HEK293 (cell line): Measurements from ENCODE around the gene ZNF560.
A peak's percentile ranks its signal among the peaks of the same experiment; 100 is the strongest.

Experiments
- CTCF ChIA-PET: fragments of 350-600 bp; formaldehyde crosslinking; extraction: SDS; loops from one replicate; lab custom pipeline; 2021; ENCODE audit warnings: antibody characterized with exemption; lab: Yijun Ruan, JAX
- POLR2A ChIA-PET: fragments of 300-600 bp; formaldehyde crosslinking; extraction: SDS; loops from one replicate; lab custom pipeline; 2020; ENCODE audit warnings: antibody characterized with exemption, inconsistent platforms; lab: Yijun Ruan, JAX
- H3K27ac ChIP-seq: fragments of 200-500 bp; sonication (Bioruptor generic); 2 replicates; pipeline ENCODE4 v1.5.1; 2014; ENCODE audit warnings: low read depth, low read length, control low read depth, inconsistent platforms; ENCODE audit errors: extremely low read depth
- H3K36me3 ChIP-seq, 2 experiments: fragments of 200-500 bp in 1 of 2; sonication (Bioruptor generic) in 1 of 2; 1 replicate in 1 of 2; 2 replicates in 1 of 2; pipeline ENCODE4 v1.5.1; 2014 to 2017; ENCODE audit warnings: inconsistent platforms in 2 of 2, low read length in 2 of 2; ENCODE audit not compliant: control insufficient read depth in 2 of 2, insufficient read depth in 1 of 2
- H3K4me1 ChIP-seq: fragments of 200-500 bp; sonication (Bioruptor generic); 2 replicates; pipeline ENCODE4 v1.5.1; 2014; ENCODE audit warnings: mild to moderate bottlenecking, low read length, inconsistent platforms; ENCODE audit not compliant: control insufficient read depth, insufficient read depth
- H3K4me3 ChIP-seq: 2 replicates; pipeline ENCODE4 v1.5.1; 2011; ENCODE audit warnings: low read depth, mild to moderate bottlenecking, control low read depth, low read length, moderate library complexity
- H3K9me3 ChIP-seq: fragments of 200-500 bp; sonication (Bioruptor generic); 2 replicates; pipeline ENCODE4 v1.5.1; 2014; ENCODE audit warnings: low read depth, low read length, inconsistent platforms; ENCODE audit not compliant: control insufficient read depth, insufficient read depth
- FEZF1 ChIP-seq: fragments of 450-650 bp; formaldehyde crosslinking; IDR thresholded peaks from 2 replicates; pipeline ENCODE4 v1.5.1; 2016; ENCODE audit warnings: missing biosample characterization, missing genetic modification characterization
- KLF7 ChIP-seq: fragments of 450-650 bp; formaldehyde crosslinking; IDR thresholded peaks from 2 replicates; pipeline ENCODE4 v1.5.1; 2016; ENCODE audit warnings: missing biosample characterization, missing genetic modification characterization, borderline replicate concordance
- MZF1 ChIP-seq: fragments of 450-650 bp; formaldehyde crosslinking; IDR thresholded peaks from 2 replicates; pipeline ENCODE4 v1.5.1; 2017; ENCODE audit warnings: missing biosample characterization, missing genetic modification characterization, borderline replicate concordance
- OSR2 ChIP-seq: fragments of 450-650 bp; formaldehyde crosslinking; IDR thresholded peaks from 2 replicates; pipeline ENCODE4 v1.5.1; 2016; ENCODE audit warnings: missing biosample characterization, missing genetic modification characterization
- SETDB1 ChIP-seq: IDR thresholded peaks from one replicate; pipeline ENCODE4 v1.6.1; 2017; ENCODE audit warnings: mild to moderate bottlenecking, low read length, moderate library complexity, mixed read lengths; ENCODE audit not compliant: insufficient read length
- SP7 ChIP-seq: fragments of 450-650 bp; formaldehyde crosslinking; IDR thresholded peaks from 2 replicates; pipeline ENCODE4 v1.5.1; 2016; ENCODE audit warnings: missing biosample characterization, missing genetic modification characterization
- ZFP3 ChIP-seq: fragments of 450-650 bp; formaldehyde crosslinking; IDR thresholded peaks from 2 replicates; pipeline ENCODE4 v1.5.1; 2016; ENCODE audit warnings: low read depth, missing biosample characterization, missing genetic modification characterization
- ZNF112 ChIP-seq: fragments of 450-650 bp; formaldehyde crosslinking; IDR thresholded peaks from 2 replicates; pipeline ENCODE4 v1.5.0; 2017; ENCODE audit warnings: missing biosample characterization, missing genetic modification characterization
- ZNF133 ChIP-seq: fragments of 450-650 bp; formaldehyde crosslinking; IDR thresholded peaks from 2 replicates; pipeline ENCODE4 v1.5.1; 2016; ENCODE audit warnings: missing biosample characterization, missing genetic modification characterization
- ZNF214 ChIP-seq: fragments of 450-650 bp; formaldehyde crosslinking; IDR thresholded peaks from 2 replicates; pipeline ENCODE4 v1.5.1; 2017; ENCODE audit warnings: missing biosample characterization, mild to moderate bottlenecking, missing genetic modification characterization, borderline replicate concordance
- ZNF274 ChIP-seq, 2 experiments: fragments of 200-500 bp in 1 of 2; fragments of 450-650 bp in 1 of 2; sonication (Bioruptor generic) in 1 of 2; formaldehyde crosslinking in 1 of 2; IDR thresholded peaks; 2 replicates each; pipeline versions ENCODE4 v1.5.1 to v1.6.1; 2014 to 2016; ENCODE audit warnings: borderline replicate concordance in 1 of 2, inconsistent platforms in 1 of 2, low read length in 1 of 2, missing biosample characterization in 1 of 2, missing genetic modification characterization in 1 of 2
- ZNF391 ChIP-seq: fragments of 450-650 bp; formaldehyde crosslinking; IDR thresholded peaks from 2 replicates; pipeline ENCODE4 v1.5.1; 2016; ENCODE audit warnings: low read depth, missing biosample characterization, missing genetic modification characterization, borderline replicate concordance
- ZNF548 ChIP-seq: fragments of 450-650 bp; formaldehyde crosslinking; IDR thresholded peaks from 2 replicates; pipeline ENCODE4 v1.5.1; 2016; ENCODE audit warnings: missing biosample characterization, missing genetic modification characterization
- ZNF610 ChIP-seq: fragments of 450-650 bp; formaldehyde crosslinking; IDR thresholded peaks from 2 replicates; pipeline ENCODE4 v1.5.1; 2016; ENCODE audit warnings: missing biosample characterization, missing genetic modification characterization, borderline replicate concordance
- TF ChIP-seq, protein P1 (sequence below): fragments of 450-650 bp; formaldehyde crosslinking; IDR thresholded peaks from 2 replicates; pipeline ENCODE4 v1.5.1; 2017; ENCODE audit warnings: missing biosample characterization, missing genetic modification characterization
- TF ChIP-seq, protein P2 (sequence below): fragments of 450-650 bp; formaldehyde crosslinking; IDR thresholded peaks from 2 replicates; pipeline ENCODE4 v1.5.1; 2016; ENCODE audit warnings: missing biosample characterization, missing genetic modification characterization
- TF ChIP-seq, protein P3 (sequence below): fragments of 450-650 bp; IDR thresholded peaks from 2 replicates; pipeline ENCODE4 v1.5.1; 2018; ENCODE audit warnings: missing biosample characterization, missing genetic modification characterization
- TF ChIP-seq, protein P4 (sequence below): IDR thresholded peaks from 2 replicates; pipeline ENCODE4 v1.6.1; 2011; ENCODE audit warnings: mild to moderate bottlenecking, low read depth, low read length, borderline replicate concordance

ZNF560 gene

DNA sequence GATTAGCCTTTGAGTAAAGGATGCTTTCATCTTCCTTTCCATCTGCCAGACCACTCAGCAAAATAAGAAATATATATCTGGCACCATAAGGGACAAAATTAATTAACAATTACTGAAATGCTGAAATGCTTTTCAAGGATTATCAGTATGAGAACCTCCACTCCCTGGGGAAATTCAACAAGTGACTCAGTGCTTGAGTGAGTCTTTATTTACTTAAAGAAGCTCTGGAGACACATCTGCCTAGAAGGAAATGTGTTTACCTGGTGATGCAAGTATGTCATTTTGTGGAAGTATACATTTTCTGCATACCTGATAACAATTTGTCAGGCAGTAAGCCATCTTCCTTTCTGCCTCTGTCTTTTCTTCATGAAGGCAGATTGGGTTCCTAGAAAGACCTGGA lies 23.4 kb downstream of the ZNF560 start (continued):
- TF ChIP-seq ZNF133 (tag by site-specific recombination) (no peak), ZNF610 (no peak)

DNA sequence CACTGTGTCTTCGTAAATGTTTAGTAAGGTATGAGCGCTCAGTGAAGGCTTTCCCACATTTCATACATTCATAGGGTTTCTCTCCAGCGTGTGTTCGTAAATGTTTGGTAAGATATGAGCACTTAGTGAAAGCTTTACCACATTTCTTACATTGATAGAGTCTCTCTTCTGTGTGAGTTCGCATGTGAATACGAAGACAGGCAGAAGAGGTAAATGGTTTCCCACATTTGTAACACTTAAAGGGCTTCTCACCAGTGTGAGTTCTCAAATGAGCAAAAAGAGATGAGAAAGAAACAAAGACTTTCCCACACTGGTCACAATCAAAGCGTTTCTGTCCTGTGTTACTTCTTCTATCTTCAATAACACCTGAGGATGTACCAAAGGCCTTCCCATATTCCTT lies 31.3 kb downstream of the ZNF560 start:
- TF ChIP-seq OSR2: no peak
- TF ChIP-seq ZNF274 (IDR thresholded peaks at IDR 0.05; ENCODE audit: low read length): no peak
- peak; percentile 62; the same call in 1 of the 2 replicates for TF ChIP-seq ZNF274 (tag by site-specific recombination; IDR thresholded peaks at IDR 0.05; ENCODE audit: borderline replicate concordance)
- peak; percentile 76 for TF ChIP-seq SETDB1
- Histone ChIP-seq H3K36me3 (no peaks in the 10 kb centered on the region), H3K9me3 (peaks cover 2% of the 10 kb centered on the region; the same call in 1 of the 2 replicates), H3K4me3 (no peak overlapping the region), H3K4me1 (no peaks in the 10 kb centered on the region), H3K27ac (no peak overlapping the region)
- ChIA-PET CTCF (no interaction called here), POLR2A (no interaction called here)

DNA sequence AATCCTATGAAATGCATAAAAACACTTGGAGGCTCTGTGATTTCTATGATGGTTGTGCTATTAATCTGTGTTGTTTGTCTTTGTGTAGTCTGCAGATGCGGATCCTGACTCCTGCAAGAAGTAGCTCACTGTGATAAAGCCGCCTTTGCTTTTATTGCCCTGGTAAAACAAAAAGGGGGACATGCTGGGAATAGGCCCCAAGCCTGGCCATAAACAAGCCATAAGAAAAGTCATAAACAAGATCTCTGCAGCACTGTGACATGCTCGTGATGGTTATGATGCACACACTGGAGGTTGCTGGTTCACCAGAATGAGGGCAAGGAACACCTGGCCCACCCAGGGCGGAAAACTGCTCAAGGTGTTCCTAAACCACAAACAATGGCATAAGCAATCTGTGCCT lies 36.5 kb downstream of the ZNF560 start:
- TF ChIP-seq KLF7 (tag by site-specific recombination) (no peak), ZNF214 (tag by site-specific recombination) (no peak), FEZF1 (tag by site-specific recombination) (no peak), ZNF548 (no peak), ZNF112 (tag by site-specific recombination) (no peak), MZF1 (tag by site-specific recombination) (no peak), ZNF391 (tag by site-specific recombination) (no peak), SP7 (tag by site-specific recombination) (no peak), ZFP3 (no peak)
- TF ChIP-seq, protein P1, sequence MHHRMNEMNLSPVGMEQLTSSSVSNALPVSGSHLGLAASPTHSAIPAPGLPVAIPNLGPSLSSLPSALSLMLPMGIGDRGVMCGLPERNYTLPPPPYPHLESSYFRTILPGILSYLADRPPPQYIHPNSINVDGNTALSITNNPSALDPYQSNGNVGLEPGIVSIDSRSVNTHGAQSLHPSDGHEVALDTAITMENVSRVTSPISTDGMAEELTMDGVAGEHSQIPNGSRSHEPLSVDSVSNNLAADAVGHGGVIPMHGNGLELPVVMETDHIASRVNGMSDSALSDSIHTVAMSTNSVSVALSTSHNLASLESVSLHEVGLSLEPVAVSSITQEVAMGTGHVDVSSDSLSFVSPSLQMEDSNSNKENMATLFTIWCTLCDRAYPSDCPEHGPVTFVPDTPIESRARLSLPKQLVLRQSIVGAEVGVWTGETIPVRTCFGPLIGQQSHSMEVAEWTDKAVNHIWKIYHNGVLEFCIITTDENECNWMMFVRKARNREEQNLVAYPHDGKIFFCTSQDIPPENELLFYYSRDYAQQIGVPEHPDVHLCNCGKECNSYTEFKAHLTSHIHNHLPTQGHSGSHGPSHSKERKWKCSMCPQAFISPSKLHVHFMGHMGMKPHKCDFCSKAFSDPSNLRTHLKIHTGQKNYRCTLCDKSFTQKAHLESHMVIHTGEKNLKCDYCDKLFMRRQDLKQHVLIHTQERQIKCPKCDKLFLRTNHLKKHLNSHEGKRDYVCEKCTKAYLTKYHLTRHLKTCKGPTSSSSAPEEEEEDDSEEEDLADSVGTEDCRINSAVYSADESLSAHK: no peak
- TF ChIP-seq, protein P2, sequence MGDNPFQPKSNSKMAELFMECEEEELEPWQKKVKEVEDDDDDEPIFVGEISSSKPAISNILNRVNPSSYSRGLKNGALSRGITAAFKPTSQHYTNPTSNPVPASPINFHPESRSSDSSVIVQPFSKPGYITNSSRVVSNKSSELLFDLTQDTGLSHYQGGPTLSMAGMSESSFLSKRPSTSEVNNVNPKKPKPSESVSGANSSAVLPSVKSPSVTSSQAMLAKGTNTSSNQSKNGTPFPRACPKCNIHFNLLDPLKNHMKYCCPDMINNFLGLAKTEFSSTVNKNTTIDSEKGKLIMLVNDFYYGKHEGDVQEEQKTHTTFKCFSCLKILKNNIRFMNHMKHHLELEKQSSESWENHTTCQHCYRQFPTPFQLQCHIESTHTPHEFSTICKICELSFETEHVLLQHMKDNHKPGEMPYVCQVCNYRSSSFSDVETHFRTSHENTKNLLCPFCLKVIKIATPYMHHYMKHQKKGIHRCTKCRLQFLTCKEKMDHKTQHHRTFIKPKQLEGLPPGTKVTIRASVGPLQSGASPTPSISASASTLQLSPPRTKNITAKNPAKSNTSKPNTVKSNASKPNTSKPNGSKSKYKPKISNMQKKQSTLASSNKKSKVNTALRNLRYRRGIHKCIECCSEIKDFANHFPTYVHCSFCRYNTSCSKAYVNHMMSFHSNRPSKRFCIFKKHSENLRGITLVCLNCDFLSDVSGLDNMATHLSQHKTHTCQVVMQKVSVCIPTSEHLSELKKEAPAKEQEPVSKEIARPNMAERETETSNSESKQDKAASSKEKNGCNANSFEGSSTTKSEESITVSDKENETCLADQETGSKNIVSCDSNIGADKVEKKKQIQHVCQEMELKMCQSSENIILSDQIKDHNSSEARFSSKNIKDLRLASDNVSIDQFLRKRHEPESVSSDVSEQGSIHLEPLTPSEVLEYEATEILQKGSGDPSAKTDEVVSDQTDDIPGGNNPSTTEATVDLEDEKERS (tag by site-specific recombination): no peak
- TF ChIP-seq, protein P3, sequence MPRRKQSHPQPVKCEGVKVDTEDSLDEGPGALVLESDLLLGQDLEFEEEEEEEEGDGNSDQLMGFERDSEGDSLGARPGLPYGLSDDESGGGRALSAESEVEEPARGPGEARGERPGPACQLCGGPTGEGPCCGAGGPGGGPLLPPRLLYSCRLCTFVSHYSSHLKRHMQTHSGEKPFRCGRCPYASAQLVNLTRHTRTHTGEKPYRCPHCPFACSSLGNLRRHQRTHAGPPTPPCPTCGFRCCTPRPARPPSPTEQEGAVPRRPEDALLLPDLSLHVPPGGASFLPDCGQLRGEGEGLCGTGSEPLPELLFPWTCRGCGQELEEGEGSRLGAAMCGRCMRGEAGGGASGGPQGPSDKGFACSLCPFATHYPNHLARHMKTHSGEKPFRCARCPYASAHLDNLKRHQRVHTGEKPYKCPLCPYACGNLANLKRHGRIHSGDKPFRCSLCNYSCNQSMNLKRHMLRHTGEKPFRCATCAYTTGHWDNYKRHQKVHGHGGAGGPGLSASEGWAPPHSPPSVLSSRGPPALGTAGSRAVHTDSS (tag by site-specific recombination): no peak
- TF ChIP-seq, protein P4, sequence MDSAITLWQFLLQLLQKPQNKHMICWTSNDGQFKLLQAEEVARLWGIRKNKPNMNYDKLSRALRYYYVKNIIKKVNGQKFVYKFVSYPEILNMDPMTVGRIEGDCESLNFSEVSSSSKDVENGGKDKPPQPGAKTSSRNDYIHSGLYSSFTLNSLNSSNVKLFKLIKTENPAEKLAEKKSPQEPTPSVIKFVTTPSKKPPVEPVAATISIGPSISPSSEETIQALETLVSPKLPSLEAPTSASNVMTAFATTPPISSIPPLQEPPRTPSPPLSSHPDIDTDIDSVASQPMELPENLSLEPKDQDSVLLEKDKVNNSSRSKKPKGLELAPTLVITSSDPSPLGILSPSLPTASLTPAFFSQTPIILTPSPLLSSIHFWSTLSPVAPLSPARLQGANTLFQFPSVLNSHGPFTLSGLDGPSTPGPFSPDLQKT: no peak
- no peaks in the 10 kb centered on the region for H3K4me1 ChIP-seq
- H3K4me3 ChIP-seq: no peak overlapping the region
- peaks cover 2% of the 10 kb centered on the region; the same call in 1 of the 2 replicates for H3K9me3 ChIP-seq
- H3K27ac ChIP-seq: no peak overlapping the region
- ChIA-PET CTCF (no interaction called here), POLR2A (no interaction called here)
- H3K36me3 ChIP-seq: no peaks in the 10 kb centered on the region
